NCI-H2196 treated with DMSO at 0.1 percent for 48 hours (cell line): ENCODE measurements around the gene TAPT1.
"Not testable (repeated sequence)": the region's sequence is repeated elsewhere in the genome, so short reads cannot be mapped to it uniquely, and the experiment has no call there.

Source experiments
- DNase-seq: peaks from one replicate; lab custom pipeline; 2025; ENCODE audit not compliant: unreplicated experiment; lab: John Stamatoyannopoulos, UW

The TAPT1 gene

GRCh38 chr4:16186986-16187385 lies 39.3 kb downstream of the TAPT1 start:
- no peak for DNase-seq

GRCh38 chr4:16183604-16184003 lies 42.7 kb downstream of the TAPT1 start:
- DNase-seq, result no peak

- no peak for DNase-seq
These were observed 49.6 kb downstream of the TAPT1 start for GRCh38 chr4:16176621-16177020.

GRCh38 chr4:16171831-16172230 lies 54.4 kb downstream of the TAPT1 start:
- DNase-seq, result no peak

- no peak for DNase-seq
These were observed 56.8 kb downstream of the TAPT1 start for GRCh38 chr4:16169490-16169889.

GRCh38 chr4:16168710-16169388 lies 57.4 kb downstream of the TAPT1 start:
- no peak for DNase-seq

- no peak for DNase-seq
These were observed 58.1 kb downstream of the TAPT1 start for GRCh38 chr4:16168144-16168543.

GRCh38 chr4:16165931-16166330 lies 60.3 kb downstream of the TAPT1 start:
- no peak for DNase-seq

- no peak for DNase-seq
These were observed 63.4 kb downstream of the TAPT1 start for GRCh38 chr4:16162891-16163290.

- DNase-seq, result no peak
These were observed 64.3 kb downstream of the TAPT1 start for GRCh38 chr4:16161851-16162408.

GRCh38 chr4:16160457-16160856 lies 65.8 kb downstream of the TAPT1 start:
- no peak for DNase-seq

- no peak for DNase-seq
These were observed 67.0 kb downstream of the TAPT1 start for GRCh38 chr4:16159286-16159685.

- DNase-seq, result no peak
These were observed 67.8 kb downstream of the TAPT1 start for GRCh38 chr4:16158504-16158852.

- no peak for DNase-seq
These were observed 68.4 kb downstream of the TAPT1 start for GRCh38 chr4:16157609-16158503.

- no peak for DNase-seq
These were observed 70.6 kb downstream of the TAPT1 start for GRCh38 chr4:16155528-16156169.

GRCh38 chr4:16154451-16154850 lies 71.8 kb downstream of the TAPT1 start:
- DNase-seq, result no peak

- no peak for DNase-seq
These were observed 75.6 kb downstream of the TAPT1 start for GRCh38 chr4:16150716-16151115.

GRCh38 chr4:16144913-16145312 lies 81.4 kb downstream of the TAPT1 start:
- DNase-seq, result not testable (repeated sequence)

GRCh38 chr4:16142598-16143310 lies 83.5 kb downstream of the TAPT1 start:
- DNase-seq, result no peak

GRCh38 chr4:16140879-16141249 lies 85.4 kb downstream of the TAPT1 start:
- peak; percentile 78 for DNase-seq

GRCh38 chr4:16140231-16140878 lies 85.9 kb downstream of the TAPT1 start:
- DNase-seq, result no peak
